A673 (cell line): Measurements from ENCODE around the gene SPSB3.

ENCODE experiments used
- CTCF ChIP-seq: fragments of 300-800, 200-600 bp; sonication (generic); conservative IDR thresholded peaks from 2 replicates; pipeline ENCODE4 v1.5.1; 2017; ENCODE audit warnings: low read depth, mild to moderate bottlenecking, antibody characterized with exemption, low read length, moderate library complexity, mixed read lengths
- EZH2 ChIP-seq: fragments of 200-600 bp; sonication (generic); IDR thresholded peaks from 2 replicates; pipeline ENCODE4 v1.6.1; 2017; ENCODE audit warnings: borderline replicate concordance, low read depth, mild to moderate bottlenecking, mixed read lengths, antibody characterized with exemption, low read length; ENCODE audit not compliant: poor library complexity, severe bottlenecking

DNA sequence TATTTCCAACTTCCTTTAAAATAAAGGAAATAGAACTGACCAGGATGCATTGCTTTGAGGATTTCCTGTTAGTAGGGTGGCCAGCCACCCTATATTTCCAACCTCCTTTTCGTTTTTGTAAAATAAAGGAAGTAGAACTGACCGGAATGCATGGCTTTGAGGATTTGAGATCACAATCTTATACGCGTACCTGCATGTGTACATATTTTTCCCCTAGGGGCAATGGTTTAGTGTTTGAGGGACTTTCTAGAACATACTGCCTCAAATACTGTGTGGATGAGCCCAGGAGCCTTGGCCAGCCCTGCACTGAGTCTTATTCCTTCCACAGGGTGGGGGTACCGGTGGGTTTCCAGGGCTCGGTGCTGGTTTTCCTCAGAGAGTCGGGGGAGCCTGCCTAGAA is 50.8 kb downstream of the SPSB3 start:
- no peak for TF ChIP-seq CTCF
- TF ChIP-seq EZH2, result no peak
